ENCODE data around the gene NTRK1.

The NTRK1 gene

GRCh38 chr1:156852418-156852874 lies 8.2 kb upstream of the NTRK1 start:
- peak; percentile 32 for DNase-seq (ENCODE audit: low read depth)
- H3K4me3 ChIP-seq (ENCODE audit: low read depth, low read length), result no peak overlapping the region

GRCh38 chr1:156853761-156854160 lies 6.9 kb upstream of the NTRK1 start:
- H3K4me3 ChIP-seq (ENCODE audit: low read depth, low read length), result no peak overlapping the region
- no peak for DNase-seq (ENCODE audit: low read depth)

DNA sequence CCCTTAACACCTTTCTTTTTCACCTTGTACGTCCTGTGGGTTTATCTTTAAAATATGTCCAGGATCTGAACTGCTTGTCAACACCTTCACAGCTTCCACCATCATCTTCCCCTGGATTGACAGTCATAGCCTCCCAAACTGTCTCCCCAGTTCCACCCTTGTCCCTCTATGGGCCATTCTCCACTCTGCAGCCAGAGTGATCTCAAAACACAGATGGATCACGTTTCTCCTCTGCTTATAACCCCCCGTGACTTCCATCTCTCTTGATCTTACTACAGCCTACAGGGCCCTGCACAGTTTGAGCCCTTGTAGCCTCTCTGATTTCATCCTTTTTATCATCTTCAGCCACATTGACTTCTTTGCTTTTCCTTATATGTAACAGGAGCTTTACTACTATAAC lies 6.0 kb upstream of the NTRK1 start:
- no peak overlapping the region for H3K4me3 ChIP-seq (ENCODE audit: low read depth, low read length)
- no peak for DNase-seq (ENCODE audit: low read depth)

DNA sequence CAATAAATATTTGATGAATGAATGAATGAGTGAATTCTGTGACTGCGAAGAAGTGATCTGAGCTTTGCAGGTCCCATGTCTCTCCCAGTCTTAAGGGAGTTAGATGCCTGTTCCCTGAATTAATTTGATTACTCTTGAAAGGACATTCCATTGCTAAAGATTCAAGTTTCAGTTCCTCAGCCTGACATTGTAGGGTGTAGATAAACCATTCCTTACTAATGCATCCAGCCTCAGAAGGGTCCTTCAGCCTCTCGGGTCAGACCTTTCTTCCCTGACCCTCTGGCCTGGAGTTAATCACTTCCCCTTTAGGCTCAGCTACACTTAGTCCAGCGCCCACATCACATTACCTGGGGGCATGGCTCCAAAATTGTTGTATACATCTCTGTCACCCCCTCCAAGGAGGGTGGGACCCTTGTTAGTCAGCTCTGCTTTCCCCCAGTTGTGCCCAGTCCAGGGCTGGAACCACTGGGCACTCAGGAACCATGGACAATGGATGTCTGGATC lies 4.3 kb upstream of the NTRK1 start:
- no peak for DNase-seq (ENCODE audit: low read depth)
- no peak overlapping the region for H3K4me3 ChIP-seq (ENCODE audit: low read depth, low read length)

GRCh38 chr1:156857532-156857931 lies 3.1 kb upstream of the NTRK1 start:
- H3K4me3 ChIP-seq (ENCODE audit: low read depth, low read length), result no peak overlapping the region
- DNase-seq (ENCODE audit: low read depth), result no peak

DNA sequence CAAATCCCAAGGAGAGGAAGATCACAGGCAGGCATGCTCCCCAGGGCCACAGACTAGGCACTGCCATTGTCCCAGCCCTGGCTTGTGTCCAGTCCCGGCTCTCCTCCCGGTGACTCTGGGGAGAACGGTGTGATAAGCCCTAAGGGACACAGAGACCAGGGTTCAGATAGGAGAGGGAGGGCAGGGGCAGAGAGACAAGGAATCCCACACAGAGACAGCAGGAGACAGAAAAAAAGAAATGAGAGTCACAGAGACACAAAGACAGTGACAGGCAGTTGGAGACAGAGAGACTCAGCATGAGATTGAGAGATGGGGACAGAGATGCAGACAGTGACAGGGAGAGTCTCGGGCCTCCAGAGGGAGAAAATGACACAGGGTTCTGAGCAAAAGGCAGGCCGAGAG lies 2.1 kb upstream of the NTRK1 start:
- no peak overlapping the region for H3K4me3 ChIP-seq (ENCODE audit: low read depth, low read length)

DNA sequence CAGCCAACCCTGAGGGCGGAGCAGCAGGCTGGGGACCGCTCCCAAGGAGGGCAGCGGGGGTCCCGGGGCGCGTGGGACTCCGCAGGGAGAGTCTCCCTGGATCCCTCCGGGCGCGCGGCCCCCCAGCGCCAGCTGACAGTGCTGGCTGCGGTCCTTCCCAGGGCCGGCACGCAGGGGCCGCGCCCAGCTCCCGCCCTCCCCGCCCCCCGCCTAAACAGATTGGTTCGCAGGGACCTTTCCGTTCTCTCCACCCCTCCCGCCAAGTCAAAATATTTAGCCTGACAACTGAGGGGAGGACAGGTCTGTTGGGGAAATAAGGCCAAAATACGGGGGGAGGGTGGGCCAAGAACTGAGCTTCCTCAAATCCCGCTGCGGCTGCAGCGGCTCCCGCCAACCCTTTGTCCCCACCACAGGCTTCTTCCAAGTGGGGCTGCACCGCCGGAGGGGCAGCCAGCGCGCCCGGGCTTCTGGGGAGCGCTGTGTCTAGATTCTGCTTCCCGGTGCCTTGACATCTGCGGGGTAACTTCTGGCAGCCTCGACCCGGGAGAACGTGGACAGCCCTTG lies 1.6 kb upstream of the NTRK1 start, which contains the start of gene INSRR:
Gene INSRR, minus strand, starts transcription at position 159 of the 564 bp plus-strand sequence. CDS start 496 bp downstream, outside the sequence.
- no peak for DNase-seq (ENCODE audit: low read depth)
- H3K4me3 ChIP-seq (ENCODE audit: low read depth, low read length), result peak within 1 kb of the TSS; percentile 40

More for the DNA sequence above, 2.1 kb upstream of the NTRK1 start:
- no peak for DNase-seq (ENCODE audit: low read depth)

- no peak for DNase-seq (ENCODE audit: low read depth)
- H3K4me3 ChIP-seq (ENCODE audit: low read depth, low read length), result peak overlapping the region; percentile 40
These were observed 1.0 kb upstream of the NTRK1 start for GRCh38 chr1:156859523-156860112.

GRCh38 chr1:156860113-156860627 lies 495 bp upstream of the NTRK1 start:
- H3K4me3 ChIP-seq (ENCODE audit: low read depth, low read length), result peak overlapping the region; percentile 40
- no peak for DNase-seq (ENCODE audit: low read depth)

DNA sequence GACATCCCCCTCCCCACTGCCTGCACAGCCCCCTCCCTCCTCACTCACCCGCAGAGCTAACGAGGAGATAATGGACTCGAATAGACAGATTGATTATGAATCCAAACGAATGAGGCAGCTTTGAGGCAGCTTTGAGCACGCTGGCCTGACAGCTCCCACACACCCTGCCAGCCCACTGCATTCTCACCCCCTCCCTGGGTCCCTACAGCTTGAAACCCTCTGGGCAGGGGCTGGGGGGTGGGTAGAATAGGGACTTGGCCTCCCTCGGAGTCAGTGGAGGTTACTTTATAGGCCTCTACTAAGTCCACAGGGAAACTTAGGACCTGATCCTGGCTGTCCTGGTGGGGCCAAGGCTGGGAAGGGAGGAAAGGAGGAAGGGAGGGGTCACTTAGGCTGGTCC lies 1.9 kb downstream of the NTRK1 start:
- H3K4me3 ChIP-seq (ENCODE audit: low read depth, low read length), result no peak overlapping the region
- DNase-seq (ENCODE audit: low read depth), result no peak

DNA sequence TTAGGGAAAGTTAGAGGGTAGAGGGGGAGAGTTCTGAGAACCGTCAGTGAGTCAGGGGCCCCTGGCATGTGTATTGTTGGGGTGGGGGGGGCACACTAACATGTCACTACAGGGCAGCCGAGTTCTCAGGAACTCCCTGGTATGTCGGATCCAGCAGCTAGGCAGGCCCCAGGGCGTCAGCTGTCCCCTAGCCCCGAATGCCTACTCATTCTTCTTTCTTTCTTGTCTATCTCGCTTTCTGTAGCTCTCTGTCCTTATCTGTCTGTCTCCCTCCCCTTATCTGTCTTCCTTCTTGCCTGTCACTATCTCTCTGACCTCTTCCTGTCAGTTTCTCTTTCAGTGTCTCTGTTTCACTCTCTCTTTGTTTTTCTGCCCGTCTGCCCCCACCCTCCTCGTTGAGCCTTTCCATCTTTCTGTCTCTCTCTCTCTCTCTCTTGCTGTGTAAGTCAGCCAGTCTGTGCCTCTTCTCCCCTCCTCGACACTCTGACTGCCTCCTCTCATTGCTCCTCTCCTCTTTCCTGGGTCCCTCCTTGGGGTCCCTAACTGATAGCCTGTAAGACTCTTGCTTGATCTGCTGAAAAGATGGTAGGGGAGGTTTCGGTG lies 2.4 kb downstream of the NTRK1 start:
- no peak overlapping the region for H3K4me3 ChIP-seq (ENCODE audit: low read depth, low read length)
- DNase-seq (ENCODE audit: low read depth), result no peak

- DNase-seq (ENCODE audit: low read depth), result no peak
- H3K4me3 ChIP-seq (ENCODE audit: low read depth, low read length), result no peak overlapping the region
These were observed 3.0 kb downstream of the NTRK1 start for GRCh38 chr1:156863631-156864030.

- H3K4me3 ChIP-seq (ENCODE audit: low read depth, low read length), result no peak overlapping the region
- DNase-seq (ENCODE audit: low read depth), result no peak
These were observed 4.1 kb downstream of the NTRK1 start for GRCh38 chr1:156864796-156865195.

- no peak for DNase-seq (ENCODE audit: low read depth)
- H3K4me3 ChIP-seq (ENCODE audit: low read depth, low read length), result no peak overlapping the region
These were observed 4.6 kb downstream of the NTRK1 start for GRCh38 chr1:156865258-156865657.

DNA sequence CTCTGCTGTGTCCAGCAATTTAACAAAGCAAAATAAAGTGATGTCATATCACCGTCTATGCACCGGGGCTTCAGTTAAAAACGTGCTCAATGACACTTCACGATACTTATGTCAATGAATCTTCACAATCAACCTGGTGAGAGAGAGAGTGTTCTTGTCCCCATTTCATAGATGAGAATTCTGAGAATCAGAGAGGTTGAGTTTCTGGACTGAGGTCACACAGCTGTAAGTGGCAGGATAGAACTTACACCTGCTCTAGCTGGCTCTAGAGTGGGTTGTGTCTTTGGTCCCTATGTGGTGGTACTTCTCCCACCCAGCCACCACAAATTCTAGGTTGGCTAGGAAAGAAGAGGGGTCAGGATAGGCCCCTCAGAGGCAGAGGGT lies 5.2 kb downstream of the NTRK1 start:
- H3K4me3 ChIP-seq (ENCODE audit: low read depth, low read length), result no peak overlapping the region
- DNase-seq (ENCODE audit: low read depth), result no peak

DNA sequence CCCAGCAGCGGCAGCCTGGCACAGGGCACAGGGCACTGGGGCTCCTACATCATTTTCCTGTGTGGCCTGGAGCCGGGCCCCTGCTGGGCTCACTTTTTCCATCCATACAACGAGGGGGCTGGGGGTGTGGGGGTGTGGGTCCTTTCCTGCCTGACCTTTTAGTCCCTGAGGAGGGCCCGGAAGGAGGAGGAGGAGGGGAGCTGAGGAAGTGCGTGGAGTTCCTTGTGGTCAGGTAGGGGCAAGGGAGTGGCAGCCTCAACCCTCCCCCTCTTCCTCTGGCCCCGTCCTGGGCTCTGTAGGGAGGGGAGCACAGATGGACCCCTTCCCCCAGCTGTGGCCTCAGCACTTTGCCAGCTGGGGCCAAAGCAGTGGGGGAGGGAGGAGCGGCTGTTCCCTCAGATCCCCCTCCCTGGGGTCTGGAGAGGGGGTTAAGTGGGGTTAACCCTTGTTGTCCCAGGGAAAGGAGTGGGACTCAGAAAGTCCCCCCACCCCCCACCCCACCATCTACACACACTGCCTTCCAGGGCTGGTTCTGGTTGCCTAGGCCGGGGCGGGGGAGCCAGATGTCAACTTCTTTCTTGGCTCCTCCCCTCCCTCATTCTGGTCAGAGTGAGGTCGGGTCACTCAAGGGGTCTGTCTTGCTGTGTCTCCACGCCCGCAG lies 5.7 kb downstream of the NTRK1 start:
- DNase-seq (ENCODE audit: low read depth), result no peak

DNA sequence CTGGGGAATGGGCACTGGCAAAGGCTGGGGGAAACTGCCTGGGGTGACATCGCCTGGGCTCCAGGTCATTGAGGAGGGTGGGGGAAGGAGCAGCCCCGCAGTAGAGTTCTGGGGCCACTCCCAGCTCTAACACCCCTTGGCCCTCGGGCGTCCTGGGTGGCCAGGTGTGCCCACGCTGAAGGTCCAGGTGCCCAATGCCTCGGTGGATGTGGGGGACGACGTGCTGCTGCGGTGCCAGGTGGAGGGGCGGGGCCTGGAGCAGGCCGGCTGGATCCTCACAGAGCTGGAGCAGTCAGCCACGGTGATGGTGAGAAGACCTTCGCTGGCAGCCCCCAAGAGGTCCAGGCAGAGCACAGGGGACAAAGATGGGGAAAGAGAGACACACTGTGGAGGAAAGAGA lies 7.7 kb downstream of the NTRK1 start:
- no peak for DNase-seq (ENCODE audit: low read depth)
- H3K4me3 ChIP-seq (ENCODE audit: low read depth, low read length), result no peak overlapping the region

More for the DNA sequence above, 5.7 kb downstream of the NTRK1 start:
- H3K4me3 ChIP-seq (ENCODE audit: low read depth, low read length), result no peak overlapping the region

- H3K4me3 ChIP-seq (ENCODE audit: low read depth, low read length), result no peak overlapping the region
- no peak for DNase-seq (ENCODE audit: low read depth)
These were observed 8.8 kb downstream of the NTRK1 start for GRCh38 chr1:156869455-156869854.

DNA sequence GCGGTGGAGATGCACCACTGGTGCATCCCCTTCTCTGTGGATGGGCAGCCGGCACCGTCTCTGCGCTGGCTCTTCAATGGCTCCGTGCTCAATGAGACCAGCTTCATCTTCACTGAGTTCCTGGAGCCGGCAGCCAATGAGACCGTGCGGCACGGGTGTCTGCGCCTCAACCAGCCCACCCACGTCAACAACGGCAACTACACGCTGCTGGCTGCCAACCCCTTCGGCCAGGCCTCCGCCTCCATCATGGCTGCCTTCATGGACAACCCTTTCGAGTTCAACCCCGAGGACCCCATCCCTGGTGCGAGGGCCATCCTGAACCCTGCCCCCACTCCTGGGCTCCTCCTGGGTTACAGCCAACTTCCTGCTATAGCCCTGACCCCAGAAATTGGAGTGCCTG lies 13.0 kb downstream of the NTRK1 start:
- no peak overlapping the region for H3K4me3 ChIP-seq (ENCODE audit: low read depth, low read length)
- no peak for DNase-seq (ENCODE audit: low read depth)

DNA sequence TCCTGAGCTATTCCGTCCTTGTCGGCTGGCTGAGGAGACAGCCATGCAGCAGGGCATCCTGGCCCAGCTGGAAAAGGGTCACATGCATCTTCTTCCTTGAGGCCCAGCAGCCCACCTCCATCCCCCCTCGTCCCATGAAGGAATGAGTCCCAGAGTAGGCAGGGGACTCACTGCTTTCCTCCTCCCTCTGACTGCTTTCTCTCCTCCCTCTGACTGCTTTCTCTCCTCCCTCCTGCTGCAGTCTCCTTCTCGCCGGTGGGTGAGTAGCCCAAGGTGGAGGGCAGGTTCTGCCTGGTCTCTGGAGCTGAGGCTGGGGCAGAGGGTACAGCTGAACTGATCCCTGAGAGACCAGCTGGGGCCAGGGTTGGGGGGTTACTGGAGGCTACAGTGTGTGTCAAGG lies 13.5 kb downstream of the NTRK1 start:
- H3K4me3 ChIP-seq (ENCODE audit: low read depth, low read length), result no peak overlapping the region
- no peak for DNase-seq (ENCODE audit: low read depth)

Measured in skeletal muscle cell (primary cell).